ENCODE measurements around the gene ATG7.
A peak's percentile ranks its signal among the peaks of the same experiment; 100 is the strongest.

ATG7 gene

DNA sequence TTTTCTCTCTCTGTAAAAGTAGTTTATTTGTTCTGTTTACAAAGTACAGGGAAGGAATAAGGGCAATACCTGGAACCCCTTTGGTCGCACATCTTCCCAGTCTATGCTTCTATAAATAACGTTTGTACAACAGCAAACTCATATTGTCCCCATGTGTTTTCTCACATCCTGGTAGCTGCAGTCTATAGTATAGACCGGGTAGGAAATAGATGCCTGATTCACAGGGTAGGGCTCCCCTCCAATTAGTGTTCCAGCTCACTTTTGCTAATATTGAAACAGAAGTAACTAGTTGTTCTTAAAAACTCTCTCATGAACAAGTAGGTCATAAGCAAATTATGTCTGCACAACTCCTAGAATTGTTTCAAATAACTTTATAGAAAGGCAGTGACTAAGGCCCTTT, 17.7 kb downstream of the ATG7 start:
- DNase-seq: no peak
- intact Hi-C loops (cut with DNase I): no loop called here

DNA sequence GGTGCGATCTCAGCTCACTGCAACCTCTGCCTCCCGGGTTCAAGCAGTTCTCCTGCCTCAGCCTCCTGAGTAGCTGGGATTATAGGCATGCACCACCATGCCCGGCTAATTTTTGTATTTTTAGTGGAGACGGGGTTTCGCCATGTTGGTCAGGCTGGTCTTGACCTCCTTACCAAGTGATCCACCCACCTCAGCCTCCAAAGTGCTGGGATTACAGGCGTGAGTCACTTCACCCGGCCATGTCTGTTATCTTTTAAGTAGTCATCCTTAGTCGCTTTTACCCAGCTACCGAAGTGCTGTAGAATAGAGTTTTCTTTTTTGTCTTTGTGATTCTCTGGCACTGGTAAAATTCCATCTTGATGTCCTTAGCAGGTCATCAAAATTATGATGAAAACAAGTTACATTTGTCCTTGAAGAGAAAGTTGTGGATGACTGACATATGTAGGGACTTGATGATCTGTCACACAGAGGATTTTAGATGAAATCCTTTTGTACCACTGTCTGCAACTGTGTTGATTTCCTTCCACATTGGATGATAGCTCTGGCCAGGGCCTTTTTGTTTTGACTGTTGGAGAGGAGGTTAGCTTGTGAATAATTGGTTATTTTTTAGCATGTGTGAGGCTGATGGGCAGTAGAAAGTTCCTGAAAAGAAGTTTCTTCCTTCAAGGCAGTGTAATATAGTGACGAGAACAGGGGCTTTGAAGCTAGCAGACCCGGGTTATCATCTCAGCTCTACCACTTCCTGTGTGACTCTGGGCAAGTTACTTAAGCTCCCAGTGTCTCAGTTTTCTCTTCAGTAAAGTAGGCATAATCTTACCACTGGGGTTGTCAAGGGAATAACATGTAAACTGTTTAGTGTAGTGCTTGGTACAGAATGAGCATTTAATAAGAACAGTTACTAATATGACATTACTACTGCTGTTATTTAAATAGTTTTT, 18.8 kb downstream of the ATG7 start:
- intact Hi-C loops (cut with DNase I): no loop called here
- DNase-seq: no peak

DNA sequence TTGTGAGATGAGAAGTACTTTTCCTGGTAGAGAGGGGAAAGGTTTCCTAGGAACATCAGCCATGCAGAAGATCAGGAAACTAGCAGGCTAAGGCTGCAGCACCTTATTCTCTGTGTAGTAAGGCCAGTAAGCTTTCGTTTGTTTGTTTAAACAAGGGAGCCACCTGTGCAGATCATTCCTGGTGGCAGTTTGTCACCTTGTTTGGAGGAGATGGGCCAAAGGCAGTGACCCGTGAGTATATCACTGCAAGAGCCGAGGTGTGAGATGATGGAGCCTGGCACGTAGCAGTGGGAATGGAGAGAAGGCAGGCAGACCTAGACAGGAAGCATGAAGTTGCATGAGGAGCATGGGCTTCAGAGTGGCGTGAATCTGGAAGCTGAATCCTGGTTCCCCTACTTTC, 19.6 kb downstream of the ATG7 start:
- intact Hi-C loops (cut with DNase I): no loop called here

DNA sequence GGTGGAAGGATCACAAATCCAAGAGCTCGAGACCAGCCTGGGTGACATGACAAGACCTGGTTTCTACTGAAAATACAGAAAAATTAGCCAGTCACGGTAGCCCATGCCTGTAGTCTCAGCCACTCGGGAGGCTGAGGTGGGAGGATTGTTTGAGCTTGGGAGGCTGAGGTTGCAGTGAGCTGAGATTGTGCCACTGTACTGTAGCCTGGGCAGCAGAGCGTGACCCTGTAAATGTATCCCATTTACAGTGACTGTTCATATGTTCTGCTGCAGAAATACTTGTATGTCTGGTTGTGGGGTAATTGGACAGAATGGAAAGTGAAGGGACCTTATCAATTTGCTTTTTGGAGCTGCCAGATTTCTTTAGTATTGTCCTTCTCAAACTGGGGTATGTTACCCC, 24.9 kb downstream of the ATG7 start:
- DNase-seq: no peak
- intact Hi-C loops (cut with DNase I): no loop called here

More for the DNA sequence above, 19.6 kb downstream of the ATG7 start:
- no peak for DNase-seq

DNA sequence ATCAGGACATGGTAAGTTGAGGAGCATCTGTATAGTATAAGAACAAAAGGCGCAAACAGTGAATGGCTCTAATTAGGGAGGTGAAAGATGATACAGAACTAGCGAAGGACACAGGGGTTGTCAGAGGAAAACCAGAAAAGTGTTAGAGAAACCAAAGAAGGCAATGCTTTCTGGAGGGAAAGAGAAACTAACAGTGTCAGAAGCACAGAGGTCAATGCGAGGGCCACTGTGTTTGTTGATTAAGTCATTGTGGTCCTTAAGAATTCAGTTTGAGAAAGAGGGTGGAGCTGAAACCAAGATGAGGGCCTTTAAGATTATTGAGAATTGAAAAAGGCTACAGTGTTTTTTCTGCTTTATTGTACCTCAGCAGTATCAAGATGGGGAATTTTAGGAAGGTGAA, 28.8 kb downstream of the ATG7 start:
- intact Hi-C loops (cut with DNase I): no loop called here
- DNase-seq: no peak

DNA sequence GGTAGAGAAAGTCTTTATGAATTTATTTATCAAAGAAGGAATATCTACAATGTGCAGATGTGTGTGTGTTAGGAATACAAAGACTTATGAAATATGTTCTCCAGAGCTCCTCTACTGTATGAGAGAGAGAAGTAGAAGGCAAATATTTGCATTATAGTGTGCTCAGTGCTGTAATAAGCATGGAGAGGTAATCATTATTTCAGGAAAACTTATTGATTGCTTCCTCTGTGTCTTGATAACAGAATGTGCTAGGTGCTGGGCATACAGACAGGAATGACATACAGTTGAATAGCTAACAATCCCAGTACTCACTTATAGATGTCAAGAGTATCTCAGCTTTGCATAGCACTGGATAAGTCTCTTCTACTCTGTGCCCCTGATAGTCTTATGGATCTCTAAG, 30.2 kb downstream of the ATG7 start:
- intact Hi-C loops (cut with DNase I): no loop called here
- DNase-seq: no peak

DNA sequence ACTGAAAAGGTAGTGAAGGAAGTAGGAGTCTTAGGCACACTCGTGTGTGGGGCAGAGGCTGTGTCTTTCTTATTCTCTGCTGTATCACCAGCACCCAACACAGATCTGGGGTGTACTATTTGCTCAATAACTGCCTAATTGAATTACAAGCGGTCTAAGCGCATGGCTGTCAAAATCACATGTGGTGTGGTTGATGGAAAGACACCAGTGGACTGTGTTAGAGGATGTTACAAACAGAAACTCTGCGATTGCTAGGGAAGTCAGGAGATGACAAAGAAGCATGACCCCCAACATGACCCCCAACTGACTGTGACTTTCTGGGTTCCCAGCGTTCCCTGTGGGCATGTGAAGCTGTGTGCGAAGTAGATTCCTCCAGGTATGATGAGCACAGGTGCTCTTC, 32.0 kb downstream of the ATG7 start:
- DNase-seq: no peak
- intact Hi-C loops (cut with DNase I): no loop called here

DNA sequence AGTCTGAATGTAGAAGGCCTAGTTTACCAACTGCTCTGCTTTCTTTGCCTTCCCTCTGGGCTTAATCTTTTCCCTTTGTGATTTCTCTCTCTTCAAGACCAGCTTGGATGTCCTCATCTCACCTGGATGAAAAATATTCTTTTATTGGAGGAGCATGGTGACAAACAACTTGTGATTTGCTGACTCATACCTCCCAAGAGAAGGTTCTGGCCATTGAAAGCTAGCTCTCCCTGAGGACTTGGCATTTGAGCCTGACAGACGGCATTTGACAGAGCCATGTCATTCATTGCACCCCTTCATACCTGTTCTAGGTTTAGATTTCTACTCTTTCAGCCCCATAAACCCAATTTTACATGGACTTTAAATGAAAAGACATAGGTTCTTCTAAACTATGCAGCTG, 33.3 kb downstream of the ATG7 start:
- intact Hi-C loops (cut with DNase I): no loop called here
- DNase-seq: no peak

DNA sequence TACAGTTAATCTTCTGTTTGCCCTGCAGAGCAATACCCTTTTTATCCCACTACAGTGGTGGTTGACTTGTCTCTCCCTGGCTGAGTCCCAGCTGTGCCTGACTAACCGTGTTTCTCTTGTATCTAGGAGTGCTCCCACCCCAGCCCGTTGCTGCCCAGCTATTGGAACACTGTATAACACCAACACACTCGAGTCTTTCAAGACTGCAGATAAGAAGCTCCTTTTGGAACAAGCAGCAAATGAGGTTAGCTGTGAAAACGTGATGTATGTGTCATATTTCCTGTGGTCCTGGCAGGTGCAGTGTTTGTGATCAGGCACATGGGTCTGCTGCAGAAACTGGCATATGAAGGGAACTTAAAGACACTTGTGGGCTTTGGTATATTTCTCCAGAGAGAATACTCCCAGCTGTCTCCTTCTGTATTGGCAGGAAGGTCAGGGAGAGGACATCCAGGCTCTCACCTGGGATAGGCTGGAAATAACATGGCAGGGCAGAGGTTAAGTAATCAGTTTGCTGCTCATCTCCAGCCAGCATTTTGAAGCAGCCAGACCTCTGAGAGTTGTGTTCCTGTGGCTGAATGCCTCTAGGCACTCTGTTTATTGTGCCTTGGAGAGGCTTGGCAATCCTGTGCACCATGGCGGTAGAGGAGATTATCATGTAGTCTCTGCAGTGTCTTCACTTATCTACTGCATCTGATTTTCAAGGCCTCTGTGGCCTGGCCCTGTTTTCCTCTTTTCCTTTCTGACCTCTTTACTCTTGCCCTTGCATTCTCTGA, 34.8 kb downstream of the ATG7 start:
- peak in 7 of 10 donors; percentile 19 to 86 (median 69) for DNase-seq
- intact Hi-C loops (cut with DNase I): no loop called here

DNA sequence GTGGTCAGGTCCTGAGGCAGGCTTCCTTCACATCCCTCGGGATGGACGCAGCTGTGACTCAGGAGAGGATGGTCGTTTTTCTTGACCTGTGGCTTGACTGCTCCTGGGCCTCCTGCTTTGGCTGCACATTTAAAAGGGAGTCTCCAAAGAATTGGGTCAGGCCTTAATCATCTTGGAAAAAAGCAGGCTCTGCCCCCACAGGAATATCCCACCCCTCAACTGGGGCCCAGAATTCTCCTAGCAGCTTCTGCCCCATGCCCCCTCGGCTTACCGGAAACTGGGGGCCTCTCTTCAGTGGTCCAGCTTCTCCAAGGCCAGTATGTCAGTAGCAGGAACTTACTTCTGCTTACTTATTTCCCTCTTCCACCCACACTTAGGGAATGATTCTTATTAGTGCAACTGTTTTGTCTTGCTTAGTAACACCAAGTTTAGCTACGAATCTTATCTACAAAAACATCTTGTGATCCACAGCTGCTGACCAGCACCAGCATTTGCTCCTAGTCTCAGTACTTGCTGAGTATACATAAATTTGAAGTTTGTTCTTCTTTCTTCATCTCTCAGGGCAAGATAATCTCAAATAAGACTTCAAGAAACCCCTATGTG, 35.7 kb downstream of the ATG7 start:
- DNase-seq: no peak
- intact Hi-C loops (cut with DNase I): no loop called here

DNA sequence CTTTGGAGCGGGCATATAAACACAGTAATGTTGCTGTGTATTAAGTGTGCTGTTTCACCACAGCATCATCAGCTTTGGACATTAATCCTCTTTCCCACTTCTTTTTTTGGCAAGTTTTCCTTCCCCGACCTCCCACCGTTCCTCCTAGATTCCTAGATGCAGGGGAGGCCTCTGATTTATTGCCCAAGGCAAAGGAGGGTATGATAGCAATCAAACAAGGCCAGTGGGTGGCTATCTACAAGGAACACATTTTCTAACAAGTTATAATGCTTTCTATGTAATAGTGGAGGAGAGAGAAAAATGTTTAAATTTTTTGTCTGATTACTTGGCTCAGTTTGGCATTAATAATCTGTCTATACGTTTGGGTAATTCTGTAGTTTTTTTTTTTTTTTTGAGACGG, 38.1 kb downstream of the ATG7 start:
- intact Hi-C loops (cut with DNase I): no loop called here

DNA sequence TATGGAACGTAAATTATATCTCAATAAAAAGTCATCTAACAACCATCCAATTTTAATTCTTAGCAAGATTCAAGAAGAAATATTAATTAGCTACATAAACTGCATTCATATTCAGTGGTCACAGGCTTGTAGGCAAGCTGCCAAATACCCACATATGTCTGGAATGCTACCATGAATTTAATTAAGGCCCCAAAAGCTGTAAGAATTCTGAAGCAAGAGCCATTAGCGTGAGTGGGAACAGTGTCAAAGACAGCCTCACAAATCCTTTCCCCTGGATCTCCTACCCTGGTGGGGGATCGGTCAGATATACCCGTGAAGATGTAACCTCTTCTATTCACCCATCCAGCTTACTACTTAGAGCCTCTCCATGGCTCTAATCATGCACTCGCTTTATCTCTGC, 40.0 kb downstream of the ATG7 start:
- intact Hi-C loops (cut with DNase I): no loop called here
- DNase-seq: no peak

More for the DNA sequence above, 38.1 kb downstream of the ATG7 start:
- DNase-seq: no peak

DNA sequence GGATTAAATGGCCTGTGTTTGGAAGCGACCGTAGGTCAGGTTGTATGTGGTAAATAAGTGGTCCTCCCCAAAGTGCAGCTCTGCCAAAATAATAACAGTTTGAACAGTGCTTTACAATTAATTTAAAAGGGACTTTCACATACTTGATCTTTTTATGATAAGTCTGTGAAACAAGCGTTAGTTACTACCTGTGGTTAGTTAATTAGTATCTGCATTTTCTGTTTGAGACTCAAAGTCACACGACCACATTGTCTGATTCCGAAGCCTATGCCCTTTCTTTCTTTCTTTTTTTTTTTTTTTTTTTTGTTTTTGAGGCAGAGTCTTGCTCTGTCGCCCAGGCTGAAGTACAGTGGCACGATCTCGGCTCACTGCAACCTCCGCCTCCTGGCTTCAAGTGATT, 45.1 kb downstream of the ATG7 start:
- intact Hi-C loops (cut with DNase I): no loop called here
- DNase-seq: no peak

DNA sequence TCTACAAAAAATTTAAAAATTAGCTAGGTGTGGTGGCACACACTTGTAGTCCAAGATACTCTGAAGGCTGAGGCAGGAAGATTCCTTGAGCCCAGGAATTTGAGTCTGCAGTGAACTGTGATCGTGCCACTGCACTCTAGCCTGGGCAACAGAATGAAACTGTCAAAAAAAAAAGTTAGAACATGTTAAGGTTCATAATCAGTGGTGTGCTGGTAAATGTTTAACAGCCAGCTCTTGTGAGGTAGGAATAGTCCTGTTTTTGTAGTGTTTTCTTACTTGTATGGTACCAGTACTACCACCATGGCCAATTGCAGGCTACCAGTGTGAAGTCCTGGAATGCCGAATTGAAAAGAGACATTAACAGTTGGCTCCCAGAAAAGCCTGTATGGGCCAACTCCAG, 50.7 kb downstream of the ATG7 start:
- intact Hi-C loops (cut with DNase I): no loop called here
- no peak for DNase-seq

DNA sequence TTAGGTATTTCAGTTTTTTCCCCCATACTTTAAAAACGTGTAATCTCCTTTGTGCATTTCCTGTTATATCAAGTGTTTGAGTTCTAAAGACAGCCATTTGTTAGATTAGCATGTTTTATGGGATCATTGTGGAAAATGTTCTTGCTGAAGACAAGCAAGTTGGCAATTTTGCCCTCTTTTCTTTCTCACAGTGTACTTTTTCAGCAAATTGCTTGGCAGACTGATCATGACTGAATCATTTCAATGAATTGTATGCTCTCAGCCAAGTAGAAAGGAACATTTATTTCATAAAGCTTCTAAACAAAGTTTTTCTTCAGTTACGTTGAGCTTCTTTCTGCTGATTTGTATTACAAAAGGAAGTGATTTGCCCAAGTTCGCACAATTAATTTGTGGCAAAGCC, 51.6 kb downstream of the ATG7 start:
- no peak for DNase-seq
- intact Hi-C loops (cut with DNase I): no loop called here

DNA sequence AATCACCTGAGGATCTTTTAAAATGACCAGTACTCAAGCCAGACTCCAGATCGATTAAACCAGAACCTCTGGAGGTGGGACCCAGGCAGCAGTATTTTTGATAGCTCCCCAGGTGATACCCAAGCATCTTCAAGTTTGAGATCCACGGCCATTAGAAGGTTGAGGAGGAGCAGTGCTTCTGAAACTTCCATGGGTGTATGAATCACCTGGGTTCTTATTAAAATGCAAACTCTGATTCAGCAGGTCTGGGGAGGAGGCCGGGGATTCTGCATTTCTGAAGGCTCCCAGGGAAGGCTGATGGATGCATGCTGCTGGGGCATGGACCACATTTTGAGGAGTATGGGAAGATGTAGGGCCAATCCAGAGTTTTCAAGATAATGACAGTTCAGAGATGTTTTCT, 55.4 kb downstream of the ATG7 start:
- intact Hi-C loops (cut with DNase I): no loop called here
- no peak for DNase-seq

DNA sequence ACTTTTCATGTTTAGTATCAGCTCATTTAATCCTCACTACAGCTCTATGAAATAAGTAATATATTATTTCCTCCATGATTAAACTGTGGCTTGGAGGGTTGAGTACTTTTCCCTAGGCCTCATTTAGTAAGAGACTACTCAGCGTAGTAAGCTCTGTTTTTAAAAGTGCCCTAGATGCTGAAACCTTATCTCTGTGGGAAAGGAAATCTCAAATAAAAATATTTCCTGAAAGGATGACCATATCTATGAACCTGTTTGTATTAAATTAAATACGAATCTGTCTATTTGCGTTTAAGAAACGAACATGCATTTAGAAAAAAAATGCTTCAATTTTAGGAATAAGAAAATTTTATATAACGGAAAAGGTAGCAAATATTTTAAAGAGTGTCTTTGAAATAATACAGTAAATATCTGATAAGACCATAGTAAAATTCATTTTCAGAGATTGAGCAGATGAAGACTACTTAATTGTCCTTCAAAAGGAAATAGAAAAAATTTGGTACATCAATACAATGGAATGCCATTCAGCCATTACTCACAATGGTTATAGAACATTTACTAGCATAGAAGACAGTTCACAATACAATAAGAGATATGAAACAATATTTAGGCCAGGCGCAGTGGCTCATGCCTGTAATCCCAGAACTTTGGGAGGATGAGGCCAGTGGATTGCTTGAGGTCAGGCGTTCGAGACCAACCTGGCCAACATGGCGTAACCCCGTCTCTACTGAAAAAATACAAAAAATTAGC, 56.2 kb downstream of the ATG7 start:
- intact Hi-C loops (cut with DNase I): no loop called here
- no peak for DNase-seq

DNA sequence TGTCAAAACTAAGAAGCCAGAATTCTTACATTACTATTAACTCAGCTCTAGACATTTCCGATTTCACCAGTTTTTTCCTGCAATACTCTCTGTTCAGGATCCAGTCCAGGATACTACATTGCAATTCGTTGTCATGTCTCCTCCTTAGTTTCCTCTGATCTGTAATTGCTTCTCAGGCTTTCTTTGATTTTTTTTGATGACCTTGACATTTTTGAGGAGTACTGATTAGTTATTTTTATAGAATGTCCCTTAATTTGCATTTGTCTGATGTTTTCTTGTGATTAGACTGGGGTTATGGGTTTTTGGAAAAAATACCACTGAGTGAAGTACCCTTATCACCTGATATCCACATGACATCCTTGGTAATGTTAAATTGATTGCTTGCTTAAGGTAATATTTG, 57.6 kb downstream of the ATG7 start:
- DNase-seq: no peak
- intact Hi-C loops (cut with DNase I): loop anchor here (5.0 kb wide), 1 partner anchor 177 kb away; the partner anchor contains the start of gene HRH1

DNA sequence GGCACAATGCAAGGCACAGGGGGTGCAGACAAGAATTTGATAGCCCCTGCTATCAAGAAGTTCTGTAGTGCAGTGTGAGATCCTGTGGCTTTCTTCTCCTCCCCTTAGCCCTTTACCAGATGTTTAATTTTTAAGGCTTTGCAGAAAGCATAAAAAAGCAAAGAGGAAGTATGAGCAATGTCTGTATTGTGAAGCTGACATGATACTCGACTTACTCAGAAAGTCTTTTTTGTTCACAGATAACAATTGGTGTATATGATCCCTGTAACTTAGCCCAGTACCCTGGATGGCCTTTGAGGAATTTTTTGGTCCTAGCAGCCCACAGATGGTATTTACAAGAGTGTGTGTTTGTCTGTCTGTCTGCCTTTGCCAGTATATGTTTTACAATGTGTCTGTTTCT, 58.9 kb downstream of the ATG7 start:
- DNase-seq: no peak
- intact Hi-C loops (cut with DNase I): loop anchor here (5.0 kb wide), 1 partner anchor 179 kb away; the partner anchor contains the start of gene HRH1

DNA sequence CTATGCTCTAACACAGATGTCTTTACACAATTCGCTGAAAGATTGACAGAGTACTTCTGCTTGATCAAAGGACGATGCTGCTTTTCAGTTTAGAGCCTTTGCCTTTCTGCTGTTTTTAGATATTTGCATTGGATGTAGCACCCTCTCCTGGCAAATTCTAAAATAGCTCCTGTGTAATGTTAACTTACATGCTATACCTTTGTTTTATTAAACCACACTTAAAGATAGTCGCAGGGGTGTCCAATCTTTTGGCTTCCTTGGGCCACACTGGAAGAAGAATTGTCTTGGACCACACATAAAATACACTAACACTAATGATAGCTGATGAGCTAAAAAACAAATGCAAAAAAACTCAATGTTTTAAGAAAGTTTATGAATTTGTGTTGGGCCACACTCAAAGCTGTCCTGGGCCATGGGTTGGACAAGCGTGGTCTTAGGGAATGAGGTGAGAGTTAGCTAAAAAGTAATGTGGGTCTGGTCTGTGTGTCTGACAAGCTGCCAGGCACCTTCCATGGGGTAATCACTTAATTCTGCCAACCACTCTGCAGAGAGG, 62.9 kb downstream of the ATG7 start:
- no peak for DNase-seq
- intact Hi-C loops (cut with DNase I): loop anchor here (2.0 kb wide), 2 partner anchors 98 to 274 kb away; no protein-coding TSS in a partner anchor
